Stomach (tissue), 4 donors: ENCODE results near the gene GDF9.

Experiments
- POLR2AphosphoS5 ChIP-seq, 3 donors: sonication (generic); formaldehyde crosslinking; IDR thresholded peaks; one replicate each; pipeline ENCODE4 v1.6.1; 2016; ENCODE audit warnings: antibody characterized with exemption in 3 of 3
- TF ChIP-seq, protein P1 (sequence below), 7 experiments: fragments of 450-650 bp in 4 of 7; fragments of 200-600 bp in 3 of 7; sonication (generic) in 3 of 7; IDR thresholded peaks; one replicate each; pipeline ENCODE4 v1.5.1; 2016 to 2019; ENCODE audit warnings: antibody characterized with exemption in 7 of 7, control low read depth in 2 of 7, mild to moderate bottlenecking in 1 of 7

DNA sequence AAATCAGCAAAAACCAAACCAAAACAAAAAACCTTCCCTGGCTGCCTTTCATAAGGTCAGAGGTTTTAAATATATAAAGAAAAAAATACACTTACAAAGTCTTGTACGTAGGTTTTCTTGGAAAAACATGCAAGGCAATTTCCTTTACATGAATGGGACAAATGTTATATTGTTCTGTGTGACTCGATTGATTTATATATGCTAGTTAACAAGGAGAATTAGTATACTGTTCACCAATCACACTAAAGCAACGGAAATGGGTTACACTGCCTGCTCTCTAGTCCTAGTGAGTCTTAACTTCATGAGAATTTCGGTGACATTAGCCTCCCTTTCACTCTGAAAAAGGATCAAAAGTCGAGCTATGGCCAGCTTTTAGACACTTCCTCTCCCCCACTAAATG is 5.5 kb downstream of the GDF9 start:
- TF ChIP-seq, protein P1, sequence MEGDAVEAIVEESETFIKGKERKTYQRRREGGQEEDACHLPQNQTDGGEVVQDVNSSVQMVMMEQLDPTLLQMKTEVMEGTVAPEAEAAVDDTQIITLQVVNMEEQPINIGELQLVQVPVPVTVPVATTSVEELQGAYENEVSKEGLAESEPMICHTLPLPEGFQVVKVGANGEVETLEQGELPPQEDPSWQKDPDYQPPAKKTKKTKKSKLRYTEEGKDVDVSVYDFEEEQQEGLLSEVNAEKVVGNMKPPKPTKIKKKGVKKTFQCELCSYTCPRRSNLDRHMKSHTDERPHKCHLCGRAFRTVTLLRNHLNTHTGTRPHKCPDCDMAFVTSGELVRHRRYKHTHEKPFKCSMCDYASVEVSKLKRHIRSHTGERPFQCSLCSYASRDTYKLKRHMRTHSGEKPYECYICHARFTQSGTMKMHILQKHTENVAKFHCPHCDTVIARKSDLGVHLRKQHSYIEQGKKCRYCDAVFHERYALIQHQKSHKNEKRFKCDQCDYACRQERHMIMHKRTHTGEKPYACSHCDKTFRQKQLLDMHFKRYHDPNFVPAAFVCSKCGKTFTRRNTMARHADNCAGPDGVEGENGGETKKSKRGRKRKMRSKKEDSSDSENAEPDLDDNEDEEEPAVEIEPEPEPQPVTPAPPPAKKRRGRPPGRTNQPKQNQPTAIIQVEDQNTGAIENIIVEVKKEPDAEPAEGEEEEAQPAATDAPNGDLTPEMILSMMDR (IDR thresholded peaks at IDR 0.05) = no peak
- no peak for TF ChIP-seq POLR2AphosphoS5 (IDR thresholded peaks at IDR 0.05)
